ENCODE results near the gene DNAJC3.
A peak's percentile ranks its signal among the peaks of the same experiment; 100 is the strongest.
"Not testable (repeated sequence)": the region's sequence is repeated elsewhere in the genome, so short reads cannot be mapped to it uniquely, and the experiment has no call there.

Gene DNAJC3

GRCh38 chr13:95676105-95676761, 706 bp upstream of the DNAJC3 start:
- DNase-seq (ENCODE audit: low read depth in 2 of 2) = no peak

DNA sequence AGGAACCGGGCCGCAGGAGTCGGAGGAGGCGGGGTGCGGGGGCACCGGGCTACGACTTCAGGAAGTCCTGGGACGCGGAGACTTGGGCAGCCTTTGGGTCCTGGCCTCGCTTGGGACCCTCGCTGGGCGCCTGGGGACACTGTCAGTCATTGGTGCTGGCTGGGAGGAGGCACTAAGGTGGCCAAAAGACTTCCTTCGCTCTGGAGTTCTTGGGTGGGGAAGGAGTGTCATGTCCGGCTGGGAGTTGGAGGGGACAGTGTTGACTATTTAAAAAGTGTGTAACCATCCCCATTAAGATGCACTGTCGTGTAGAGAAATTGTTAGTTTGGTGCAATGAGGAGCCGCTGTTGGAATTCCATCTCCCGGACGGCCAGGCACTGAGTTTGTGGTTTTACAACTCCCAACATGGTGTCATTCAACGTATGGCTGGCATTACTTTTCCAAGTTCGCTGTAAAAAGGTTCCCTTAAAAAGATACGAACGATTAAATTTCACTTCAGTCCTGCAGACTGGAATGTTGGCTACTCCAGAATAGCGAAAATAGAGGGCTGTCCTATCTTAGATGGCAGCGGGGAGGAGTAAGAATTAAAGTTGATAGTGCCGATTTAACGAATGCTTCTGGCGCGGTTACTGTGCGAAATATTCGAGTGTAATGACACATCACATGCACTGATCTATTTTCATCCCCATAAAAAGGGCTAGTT, 776 bp downstream of the DNAJC3 start:
- DNase-seq (ENCODE audit: low read depth in 2 of 2) = no peak

DNA sequence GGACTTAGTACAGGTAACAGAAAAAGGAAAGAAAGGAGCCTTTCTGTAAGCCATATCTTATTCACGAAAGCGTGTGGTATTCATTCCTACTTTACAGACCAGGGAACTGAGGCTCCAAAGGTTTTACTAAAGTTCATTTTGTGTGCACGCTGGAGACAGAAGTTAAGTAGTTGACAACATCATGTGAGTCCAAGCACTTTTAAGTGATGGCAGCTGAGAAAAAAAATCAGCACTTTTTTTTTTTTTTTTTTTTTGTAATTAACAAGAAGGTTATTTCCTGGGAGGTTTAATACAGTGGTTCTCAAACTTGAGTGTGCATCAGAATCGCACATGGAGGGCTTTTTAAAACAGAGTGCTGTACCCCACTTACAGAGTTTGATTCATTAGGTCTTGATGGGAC, 2.0 kb downstream of the DNAJC3 start:
- DNase-seq (ENCODE audit: low read depth in 2 of 2) = no peak

DNA sequence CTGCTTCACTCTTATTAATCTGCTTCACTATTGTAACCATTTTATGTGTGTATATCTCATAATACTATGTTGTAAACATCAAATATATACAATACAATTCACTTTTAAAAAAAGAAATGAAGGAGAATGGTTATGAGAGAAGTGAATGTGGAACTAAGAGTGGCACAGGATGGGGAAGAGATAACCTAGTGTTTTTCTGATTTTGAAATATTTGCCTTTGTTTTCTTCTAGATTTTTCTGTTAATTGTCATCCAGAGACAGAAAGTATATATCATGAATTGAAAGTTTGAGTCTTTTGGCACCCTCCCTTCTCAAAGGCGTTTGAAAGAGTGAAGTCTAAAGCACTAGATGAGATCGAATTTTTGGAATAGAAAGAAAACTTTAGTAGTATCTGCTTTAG, 2.8 kb downstream of the DNAJC3 start:
- DNase-seq (ENCODE audit: low read depth in 2 of 2) = no peak

DNA sequence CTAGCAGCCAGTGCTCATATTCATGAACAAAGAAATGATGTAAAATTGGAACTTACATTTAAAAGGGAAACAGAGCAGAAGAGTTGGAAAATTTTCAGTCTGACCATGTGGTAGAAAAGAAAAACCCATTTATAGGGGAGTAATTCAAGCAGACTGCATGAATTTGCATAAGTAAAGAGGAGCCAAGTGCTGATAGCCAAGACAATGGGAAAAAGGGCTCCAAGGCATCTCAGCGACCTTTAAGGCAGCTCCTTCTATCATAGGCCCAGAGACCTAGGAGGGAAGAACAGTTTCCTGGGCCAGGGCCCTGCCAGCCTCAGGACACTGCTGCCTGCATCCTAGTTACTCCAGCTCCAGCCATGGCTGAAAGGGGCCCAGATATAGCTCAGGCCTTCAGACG, 7.5 kb downstream of the DNAJC3 start:
- no peak for DNase-seq (ENCODE audit: low read depth in 2 of 2)

DNA sequence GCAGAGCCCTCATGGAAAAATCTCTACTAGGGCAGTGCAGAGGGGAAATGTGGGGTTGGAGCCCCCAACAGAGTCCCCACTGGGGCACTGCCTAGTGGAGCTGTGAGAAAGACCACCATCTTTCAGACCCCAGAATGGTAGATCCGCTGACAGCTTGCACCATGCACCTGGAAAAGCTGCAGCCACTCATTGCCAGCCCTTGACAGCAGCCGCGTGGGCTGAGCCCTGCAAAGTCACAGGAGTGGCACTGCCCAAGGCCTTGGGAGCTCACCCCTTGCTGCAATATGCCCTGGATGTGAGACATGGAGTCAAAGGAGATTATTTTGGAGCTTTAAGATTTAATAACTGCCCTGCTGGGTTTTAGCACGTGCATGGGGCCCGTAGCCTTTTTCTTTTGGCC, 8.0 kb downstream of the DNAJC3 start:
- not testable (repeated sequence) for DNase-seq (ENCODE audit: low read depth in 2 of 2)

DNA sequence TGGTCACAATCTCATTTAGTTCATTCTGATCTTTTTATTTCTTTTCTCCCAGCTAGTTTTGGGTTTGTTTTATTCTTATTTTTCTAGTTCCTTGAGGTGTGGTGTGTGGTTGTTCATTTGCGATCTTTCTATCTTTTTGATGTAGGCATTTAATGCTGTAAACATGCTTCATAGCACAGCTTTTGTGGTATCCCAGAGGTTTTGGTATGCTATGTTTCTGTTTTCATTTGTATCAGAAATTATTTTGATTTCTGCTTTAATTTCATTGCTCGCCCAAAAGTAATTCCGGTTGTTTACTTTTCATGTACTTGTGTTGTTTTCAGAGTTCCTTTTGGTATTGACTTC, 12.6 kb downstream of the DNAJC3 start:
- no peak for DNase-seq (ENCODE audit: low read depth in 2 of 2)

DNA sequence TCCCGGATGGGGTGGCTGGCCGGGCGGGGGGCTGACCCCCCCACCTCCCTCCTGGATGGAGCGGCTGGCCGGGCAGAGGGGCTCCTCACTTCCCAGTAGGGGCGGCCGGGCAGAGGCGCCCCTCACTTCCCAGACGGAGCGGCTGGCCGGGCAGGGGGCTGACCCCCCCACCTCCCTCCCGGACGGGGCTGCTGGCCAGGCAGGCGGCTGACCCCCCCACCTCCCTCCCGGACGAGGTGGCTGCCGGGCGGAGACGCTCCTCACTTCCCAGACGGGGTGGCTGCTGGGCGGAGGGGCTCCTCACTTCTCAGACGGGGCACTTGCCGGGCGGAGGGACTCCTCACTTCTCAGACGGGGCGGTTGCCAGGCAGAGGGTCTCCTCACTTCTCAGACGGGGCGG, 14.0 kb downstream of the DNAJC3 start:
- DNase-seq (ENCODE audit: low read depth in 2 of 2) = not testable (repeated sequence)

- no peak for DNase-seq (ENCODE audit: low read depth in 2 of 2)
Measured at GRCh38 chr13:95697052-95697680, 20.2 kb downstream of the DNAJC3 start.

GRCh38 chr13:95698047-95698749, 21.3 kb downstream of the DNAJC3 start:
- DNase-seq (ENCODE audit: low read depth in 2 of 2) = no peak

DNA sequence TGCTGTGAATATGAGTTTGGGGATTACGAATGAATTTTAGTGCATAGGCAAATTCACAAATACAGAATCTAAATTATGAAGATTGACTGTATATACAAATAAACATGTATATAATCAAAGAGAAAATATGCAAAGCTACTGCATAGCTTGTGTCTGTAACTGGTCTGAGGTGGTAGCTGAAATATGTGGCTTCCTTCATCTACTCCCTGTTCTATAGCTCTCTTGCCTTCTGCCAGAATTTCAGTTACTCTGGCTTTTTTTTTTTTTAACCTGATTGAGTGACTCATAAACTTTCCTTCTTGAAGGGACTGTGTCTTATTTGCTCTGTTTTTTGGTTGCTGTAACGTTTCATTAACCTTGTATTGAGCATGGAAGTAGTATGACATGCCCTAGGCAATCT, 26.6 kb downstream of the DNAJC3 start:
- no peak for DNase-seq (ENCODE audit: low read depth in 2 of 2)

DNA sequence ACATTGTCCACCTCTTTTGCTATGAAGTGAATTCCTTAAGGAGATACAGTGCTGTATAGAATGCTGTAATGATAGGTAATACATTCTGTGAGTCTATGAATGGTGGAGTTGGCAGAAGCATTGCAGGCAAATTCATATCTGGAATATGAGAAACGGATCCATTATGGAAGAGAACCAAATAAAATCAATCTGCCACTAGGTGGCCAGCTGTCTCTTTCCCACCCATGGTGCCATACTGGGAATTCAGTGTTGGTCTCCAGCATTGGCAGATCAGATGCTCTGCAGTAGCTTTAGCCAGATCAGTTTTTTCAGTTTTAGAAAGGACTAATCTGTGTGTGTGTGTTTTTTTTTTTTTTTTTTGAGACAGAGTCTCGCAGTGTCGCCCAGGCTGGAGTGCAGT, 27.6 kb downstream of the DNAJC3 start:
- no peak for DNase-seq (ENCODE audit: low read depth in 2 of 2)

GRCh38 chr13:95706356-95706755, 29.4 kb downstream of the DNAJC3 start:
- DNase-seq (ENCODE audit: low read depth in 2 of 2) = no peak

DNA sequence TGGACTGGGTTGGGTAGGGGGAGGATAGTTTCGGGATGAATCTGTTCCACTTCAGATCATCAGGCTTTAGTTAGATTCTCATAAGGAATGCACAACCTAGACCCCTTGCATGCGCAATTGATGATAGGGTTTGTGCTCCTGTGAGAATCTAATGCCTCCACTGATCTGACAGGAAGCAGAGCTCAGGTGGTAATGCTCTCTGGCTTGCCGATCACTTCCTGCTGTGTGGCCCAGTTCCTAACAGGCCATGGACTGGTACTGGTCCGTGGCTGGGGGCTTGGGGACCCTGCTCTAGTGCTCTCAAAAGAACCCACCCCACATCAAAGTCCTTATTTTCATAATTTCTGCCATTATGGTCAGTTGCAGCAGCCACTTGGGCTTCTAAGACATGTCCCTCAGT, 30.1 kb downstream of the DNAJC3 start:
- DNase-seq (ENCODE audit: low read depth in 2 of 2) = no peak

DNA sequence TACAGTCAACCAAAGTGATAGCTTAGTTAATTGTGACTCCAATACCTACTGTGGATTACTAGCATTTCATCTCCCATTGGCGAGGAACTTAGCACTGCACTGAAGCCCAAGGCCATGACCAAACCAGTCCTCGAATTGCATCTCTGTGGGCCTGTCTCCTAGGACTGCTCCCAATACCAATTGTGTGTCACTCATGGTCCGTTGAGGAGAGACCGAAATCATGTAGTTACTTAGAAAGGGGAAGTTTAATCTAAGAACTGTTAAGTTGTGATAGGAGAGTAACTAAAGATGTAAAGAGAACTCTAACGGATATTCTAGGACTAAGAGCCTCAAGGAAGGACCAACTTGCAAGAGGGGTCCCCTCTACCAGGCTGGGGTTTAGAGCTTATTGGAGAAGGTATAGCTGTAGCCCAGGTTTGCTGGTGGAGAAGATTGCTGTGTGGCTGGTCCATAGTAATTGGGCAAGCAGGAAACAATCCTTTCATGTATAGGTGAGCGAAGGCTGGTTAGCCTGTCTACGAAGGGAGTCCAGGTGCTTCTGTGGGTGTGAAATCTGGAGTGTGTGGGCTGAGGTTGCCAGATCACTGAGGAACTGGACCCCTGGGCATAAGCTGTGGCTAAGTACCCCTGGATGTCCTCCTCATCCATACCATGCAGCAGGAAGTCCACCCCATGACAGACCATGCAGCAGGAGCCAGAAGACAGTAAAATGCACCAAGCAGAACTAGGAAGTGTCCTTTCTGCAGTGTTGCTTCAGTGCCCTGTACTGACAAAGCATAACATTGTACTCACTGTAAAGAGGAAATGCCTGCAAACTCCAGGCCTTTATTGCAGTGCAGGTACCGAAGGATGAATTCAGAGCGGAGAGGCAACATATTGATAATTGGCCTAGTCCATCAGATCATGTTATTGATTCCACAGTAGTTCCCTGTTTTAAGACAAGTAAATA, 30.8 kb downstream of the DNAJC3 start:
- no peak for DNase-seq (ENCODE audit: low read depth in 2 of 2)

DNA sequence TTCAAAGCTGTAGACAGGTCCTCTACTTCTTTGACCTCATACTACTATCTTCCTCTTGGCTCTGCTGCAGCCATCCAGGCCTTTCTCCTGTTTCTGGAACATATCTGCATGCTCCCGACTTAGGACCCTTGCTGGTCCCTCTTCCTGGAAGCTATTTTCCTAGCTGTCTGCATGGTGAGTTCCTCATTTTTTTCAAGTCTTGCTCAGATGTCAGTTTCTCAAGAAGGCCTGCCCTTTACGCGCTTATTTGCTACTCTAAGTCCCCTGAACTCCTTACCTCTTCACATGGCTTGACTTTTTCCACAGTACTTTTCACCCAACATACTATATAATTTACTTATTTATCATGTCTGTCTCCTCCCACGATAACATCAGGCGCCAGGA, 31.4 kb downstream of the DNAJC3 start:
- no peak for DNase-seq (ENCODE audit: low read depth in 2 of 2)

GRCh38 chr13:95708811-95709500, 32.0 kb downstream of the DNAJC3 start:
- no peak for DNase-seq (ENCODE audit: low read depth in 2 of 2)

- DNase-seq (ENCODE audit: low read depth in 2 of 2) = peak in 1 of 2 experiments; percentile 24
Measured at GRCh38 chr13:95710313-95710712, 33.4 kb downstream of the DNAJC3 start.

- not testable (repeated sequence) for DNase-seq (ENCODE audit: low read depth in 2 of 2)
Measured at GRCh38 chr13:95712846-95713245, 35.9 kb downstream of the DNAJC3 start.

DNA sequence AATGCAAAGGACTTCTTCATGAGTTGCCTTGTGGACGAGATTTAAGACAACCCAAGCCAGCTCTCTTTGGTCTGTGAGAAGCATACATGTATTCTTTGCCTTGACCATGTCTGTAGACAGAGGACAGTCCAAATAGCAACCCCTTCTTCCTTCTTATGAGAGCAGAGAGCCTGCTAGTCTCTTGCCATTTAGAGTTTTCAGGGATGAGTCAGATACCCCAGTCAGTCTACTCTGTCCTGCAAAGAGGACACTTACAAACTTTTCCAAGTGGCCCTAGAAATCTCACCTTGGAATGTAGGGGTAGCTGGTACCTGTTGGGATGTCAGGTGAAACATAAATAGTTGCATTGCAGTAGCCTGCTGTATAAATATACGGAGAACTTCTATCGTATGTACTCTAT, 36.7 kb downstream of the DNAJC3 start:
- DNase-seq (ENCODE audit: low read depth in 2 of 2) = no peak
